Uterus (tissue), 2 donors: ENCODE measurements around the gene IPO8.

Source experiments
- CTCF ChIP-seq, 4 experiments: fragments of 200-600 bp in 2 of 4; fragments of 450-650 bp in 2 of 4; sonication (generic) in 2 of 4; IDR thresholded peaks; one replicate each; pipeline ENCODE4 v1.5.1; 2016 to 2019; ENCODE audit warnings: antibody characterized with exemption in 4 of 4, mild to moderate bottlenecking in 2 of 4, moderate library complexity in 1 of 4
- POLR2A ChIP-seq, 2 donors: fragments of 450-650 bp; IDR thresholded peaks; one replicate each; pipeline ENCODE4 v1.6.1; 2016; ENCODE audit warnings: antibody characterized with exemption in 2 of 2, mild to moderate bottlenecking in 1 of 2, moderate library complexity in 1 of 2

GRCh38 chr12:30698346-30698745 lies 2.7 kb upstream of the IPO8 start:
- no peak for TF ChIP-seq POLR2A (IDR thresholded peaks at IDR 0.05)
- TF ChIP-seq CTCF (IDR thresholded peaks at IDR 0.05): no peak
